IMR-90 (cell line): ENCODE measurements around the gene OR56B1. TPM values are rescaled to one million over a fixed set of nuclear protein-coding genes. Genes with fewer than 3 reads are reported as not detected.

Experiments used
- ATAC-seq: fragments of 200-7000 bp; cut with Tn5 transposase; 2 replicates; pipeline ENCODE4 v1.9.1; 2020; ENCODE audit warnings: low read depth, mild to moderate bottlenecking, moderate library complexity
- BruUV-seq: library from RNA; stranded (reverse); fragments of 400-500 nt; replicated peaks from 2 replicates; lab custom pipeline; 2021; lab: Mats Ljungman, UMichigan
- CTCF ChIA-PET: fragments of 300-600 bp; formaldehyde crosslinking; extraction: SDS; loops from one replicate; lab custom pipeline; 2021; ENCODE audit warnings: antibody characterized with exemption; lab: Yijun Ruan, JAX
- POLR2A ChIA-PET: fragments of 300-600 bp; sonication (Branson Sonifier 250); formaldehyde crosslinking; loops from one replicate; lab custom pipeline; 2022; ENCODE audit warnings: antibody characterized with exemption; ENCODE audit not compliant: unreplicated experiment; lab: Charles Lee
- DNase-seq: peaks from one replicate; pipeline ENCODE4 v3.0.0; 2013
- H2AFZ ChIP-seq: replicated peaks from 2 replicates; pipeline ENCODE3; 2013; ENCODE audit warnings: low read length, mild to moderate bottlenecking; ENCODE audit not compliant: poor library complexity
- H2AK5ac ChIP-seq: 2 replicates; pipeline ENCODE4 v1.6.1; 2013; ENCODE audit warnings: low read depth, low read length, inconsistent platforms
- H2AK9ac ChIP-seq: replicated peaks from 2 replicates; pipeline ENCODE3; 2013; ENCODE audit warnings: mild to moderate bottlenecking, low read depth, low read length, moderate library complexity; ENCODE audit not compliant: poor library complexity
- H2BK120ac ChIP-seq: 2 replicates; pipeline ENCODE4 v1.6.1; 2013; ENCODE audit warnings: low read depth, low read length, inconsistent platforms
- H2BK15ac ChIP-seq: 3 replicates; pipeline ENCODE4 v1.6.1; 2013; ENCODE audit warnings: low read depth, low read length, inconsistent platforms
- H2BK20ac ChIP-seq: 2 replicates; pipeline ENCODE4 v1.6.1; 2013; ENCODE audit warnings: low read depth, mild to moderate bottlenecking, inconsistent platforms, low read length, moderate library complexity
- H2BK5ac ChIP-seq: 2 replicates; pipeline ENCODE4 v1.6.1; 2013; ENCODE audit warnings: mild to moderate bottlenecking, low read depth, low read length, inconsistent platforms; ENCODE audit not compliant: poor library complexity, severe bottlenecking
- H3K14ac ChIP-seq: replicated peaks from 2 replicates; pipeline ENCODE4 v1.6.1; 2013; ENCODE audit warnings: low read depth, low read length, inconsistent platforms
- H3K18ac ChIP-seq: 2 replicates; pipeline ENCODE4 v1.6.1; 2013; ENCODE audit warnings: low read depth, low read length, control low read depth
- H3K23ac ChIP-seq: 2 replicates; pipeline ENCODE4 v1.6.1; 2013; ENCODE audit warnings: low read depth, low read length, inconsistent platforms
- H3K27ac ChIP-seq: 2 replicates; pipeline ENCODE4 v1.5.1; 2013; ENCODE audit warnings: mild to moderate bottlenecking, control low read depth, low read length; ENCODE audit not compliant: insufficient read depth
- H3K27me3 ChIP-seq: 2 replicates; pipeline ENCODE4 v1.6.1; 2013; ENCODE audit warnings: low read length; ENCODE audit not compliant: control insufficient read depth, insufficient read depth
- H3K36me3 ChIP-seq: 2 replicates; pipeline ENCODE4 v1.6.1; 2013; ENCODE audit warnings: low read length, mixed read lengths; ENCODE audit not compliant: control insufficient read depth, insufficient read depth
- H3K4ac ChIP-seq: 2 replicates; pipeline ENCODE4 v1.6.1; 2013; ENCODE audit warnings: low read depth, low read length, inconsistent platforms
- H3K4me1 ChIP-seq: 2 replicates; pipeline ENCODE4 v1.6.1; 2013; ENCODE audit warnings: low read length, mixed read lengths; ENCODE audit not compliant: control insufficient read depth, insufficient read depth
- H3K4me2 ChIP-seq: 2 replicates; pipeline ENCODE4 v1.6.1; 2013; ENCODE audit warnings: low read depth, mild to moderate bottlenecking, control low read depth, low read length, moderate library complexity
- H3K4me3 ChIP-seq: 2 replicates; pipeline ENCODE4 v1.5.1; 2013; ENCODE audit warnings: low read depth, mild to moderate bottlenecking, control low read depth, low read length, moderate library complexity; ENCODE audit not compliant: insufficient read depth
- H3K56ac ChIP-seq: 2 replicates; pipeline ENCODE4 v1.6.1; 2013; ENCODE audit warnings: low read length, inconsistent platforms; ENCODE audit not compliant: insufficient read depth; ENCODE audit errors: extremely low read depth
- H3K79me1 ChIP-seq, 2 experiments: 2 replicates each; pipeline ENCODE4 v1.6.1; 2013; ENCODE audit warnings: low read length in 2 of 2, inconsistent platforms in 1 of 2, low read depth in 1 of 2
- H3K9ac ChIP-seq: 2 replicates; pipeline ENCODE4 v1.6.1; 2013; ENCODE audit warnings: low read depth, low read length, control low read depth
- H3K9me1 ChIP-seq: 2 replicates; pipeline ENCODE4 v1.6.1; 2013; ENCODE audit warnings: low read length, inconsistent platforms; ENCODE audit not compliant: insufficient read depth
- H3K9me3 ChIP-seq: 2 replicates; pipeline ENCODE4 v1.6.1; 2013; ENCODE audit warnings: low read length; ENCODE audit not compliant: control insufficient read depth, insufficient read depth
- H4K20me1 ChIP-seq: 2 replicates; pipeline ENCODE4 v1.6.1; 2013; ENCODE audit warnings: low read length, inconsistent platforms; ENCODE audit not compliant: insufficient read depth
- H4K5ac ChIP-seq: 2 replicates; pipeline ENCODE4 v1.6.1; 2013; ENCODE audit warnings: mild to moderate bottlenecking, low read depth, low read length, control low read depth
- H4K8ac ChIP-seq, 2 experiments: 2 replicates each; pipeline ENCODE4 v1.6.1; 2013; ENCODE audit warnings: low read depth in 2 of 2, low read length in 2 of 2, control low read depth in 1 of 2, inconsistent platforms in 1 of 2
- H4K91ac ChIP-seq: 2 replicates; pipeline ENCODE4 v1.6.1; 2013; ENCODE audit warnings: low read depth, low read length, inconsistent platforms; ENCODE audit not compliant: insufficient read depth
- BHLHE40 ChIP-seq: fragments of 150-350 bp; IDR thresholded peaks from 2 replicates; pipeline ENCODE4 v1.6.1; 2016; ENCODE audit warnings: mild to moderate bottlenecking, low read depth, low read length
- CEBPB ChIP-seq: IDR thresholded peaks from 2 replicates; pipeline ENCODE4 v1.6.1; 2012; ENCODE audit warnings: low read depth, low read length, improper control_type of control experiment
- CHD1 ChIP-seq: IDR thresholded peaks from 2 replicates; pipeline ENCODE4 v1.6.1; 2012; ENCODE audit warnings: low read depth, low read length, improper control_type of control experiment
- ELK1 ChIP-seq: fragments of 150-350 bp; IDR thresholded peaks from 2 replicates; pipeline ENCODE4 v1.6.1; 2016; ENCODE audit warnings: low read depth, mild to moderate bottlenecking, low read length, moderate library complexity, borderline replicate concordance
- FOS ChIP-seq: fragments of 150-350 bp; IDR thresholded peaks from 2 replicates; pipeline ENCODE4 v1.6.1; 2016; ENCODE audit warnings: low read depth, low read length
- MAFK ChIP-seq: IDR thresholded peaks from 2 replicates; pipeline ENCODE4 v1.6.1; 2012; ENCODE audit warnings: low read depth, low read length, improper control_type of control experiment
- MAZ ChIP-seq: IDR thresholded peaks from 2 replicates; pipeline ENCODE4 v1.6.1; 2012; ENCODE audit warnings: low read depth, mild to moderate bottlenecking, low read length, improper control_type of control experiment, moderate library complexity, borderline replicate concordance
- MXI1 ChIP-seq: IDR thresholded peaks from 2 replicates; pipeline ENCODE4 v1.6.1; 2012; ENCODE audit warnings: low read depth, mild to moderate bottlenecking, low read length, moderate library complexity, borderline replicate concordance
- NFE2L2 ChIP-seq: fragments of 150-350 bp; IDR thresholded peaks from 2 replicates; pipeline ENCODE4 v1.6.1; 2016; ENCODE audit warnings: low read depth, mild to moderate bottlenecking, low read length
- POLR2A ChIP-seq: IDR thresholded peaks from 2 replicates; pipeline ENCODE4 v1.6.1; 2012; ENCODE audit warnings: mild to moderate bottlenecking, low read depth, low read length
- RAD21 ChIP-seq: IDR thresholded peaks from 2 replicates; pipeline ENCODE4 v1.6.1; 2012; ENCODE audit warnings: low read length, improper control_type of control experiment
- RCOR1 ChIP-seq: IDR thresholded peaks from 2 replicates; pipeline ENCODE4 v1.6.1; 2012; ENCODE audit warnings: mild to moderate bottlenecking, low read length, improper control_type of control experiment; ENCODE audit not compliant: insufficient replicate concordance
- RFX5 ChIP-seq: IDR thresholded peaks from 2 replicates; pipeline ENCODE4 v1.8.0; 2012; ENCODE audit warnings: low read depth, mild to moderate bottlenecking, low read length, moderate library complexity
- SMC3 ChIP-seq: fragments of 150-350 bp; IDR thresholded peaks from 2 replicates; pipeline ENCODE4 v1.6.1; 2016; ENCODE audit warnings: low read depth, mild to moderate bottlenecking, antibody characterized with exemption, low read length, moderate library complexity
- WGBS, 2 experiments: methylation state at CpG; one replicate each; pipeline versions ENCODE4 v1.1.5 to v1.1.7; 2013; ENCODE audit warnings: missing lambda C conversion rate in 2 of 2; ENCODE audit not compliant: insufficient read length in 1 of 2; ENCODE audit errors: extremely low coverage in 2 of 2; 5-methylcytosine and 5-hydroxymethylcytosine counted together
- dilution Hi-C: fragments of 300-500 bp; cut with HindIII; formaldehyde crosslinking; loops from one replicate; pipeline ENCODE4 v1.14.3; 2018; ENCODE audit warnings: low sequenced_read_pairs; ENCODE audit not compliant: unreplicated experiment
- in situ Hi-C: fragments of 300-500 bp; cut with MboI; formaldehyde crosslinking; loops from 3 replicates; pipeline ENCODE4 v1.14.3; 2019; ENCODE audit warnings: low sequenced_read_pairs, inconsistent platforms, mixed read lengths
- intact Hi-C: fragments of 100-400 bp; cut with micrococcal nuclease; formaldehyde crosslinking; loops from 2 replicates; pipeline ENCODE4 v1.10.0; 2022
- polyA plus RNA-seq, 3 experiments: library from polyadenylated mRNA; depleted of rRNA; stranded (reverse); fragments of >200 nt; gene quantifications; 2 replicates each; pipeline ENCODE4 v1.2.3, GENCODE V29; 2012; ENCODE audit warnings: low replicate concordance in 1 of 3
- total RNA-seq: library from RNA; depleted of rRNA; stranded (reverse); fragments of >200 nt; gene quantifications from 2 replicates; pipeline ENCODE4 v1.2.3, GENCODE V29; 2012
- TF ChIP-seq, protein P1 (sequence below): conservative IDR thresholded peaks from 2 replicates; pipeline ENCODE4 v1.5.1; 2012; ENCODE audit warnings: mild to moderate bottlenecking, low read depth, low read length, improper control_type of control experiment
- TF ChIP-seq, protein P2 (sequence below): fragments of 150-350 bp; IDR thresholded peaks from 2 replicates; pipeline ENCODE4 v1.6.1; 2017; ENCODE audit warnings: mild to moderate bottlenecking, antibody characterized with exemption, low read length, low read depth

The OR56B1 gene
- total and polyA plus RNA-seq, 2 of the 4 experiments (the other 2 are of a cell fraction), result not detected

GRCh38 chr11:5694642-5695041 is 41.6 kb upstream of the OR56B1 start:
- H3K23ac ChIP-seq, result no peak overlapping the region
- no peak overlapping the region for H3K4ac ChIP-seq
- H3K56ac ChIP-seq, result no peak overlapping the region
- no peak overlapping the region for H2BK5ac ChIP-seq
- H3K4me2 ChIP-seq, result no peak overlapping the region
- H4K5ac ChIP-seq, result no peak overlapping the region
- H3K18ac ChIP-seq, result no peak overlapping the region
- ATAC-seq (no peak), DNase-seq (no peak)
- peaks cover 13 to 25% of the 10 kb centered on the region in 2 experiments for H3K79me1 ChIP-seq
- no peaks in the 10 kb centered on the region for H3K9me3 ChIP-seq
- no CpG with 5 or more reads among the region's 1 CpG for WGBS, 2 experiments
- ChIA-PET POLR2A (no interaction called here), CTCF (interaction anchor here (0.5 to 2.2 kb wide), 2 partner anchors 9 to 33 kb away, joined by 4 to 12 read pairs; partner anchors contain the start of gene TRIM5)
- in situ Hi-C loops, result loop anchor here (25.0 kb wide), 1 partner anchor 668 kb away; no protein-coding TSS in a partner anchor
- H3K27ac ChIP-seq, result no peak overlapping the region
- H4K8ac ChIP-seq, result no peak overlapping the region
- dilution Hi-C loops, result no loop called here
- TF ChIP-seq NFE2L2, result no peak
- TF ChIP-seq BHLHE40, result no peak
- TF ChIP-seq FOS, result no peak
- no peak for TF ChIP-seq MAFK
- TF ChIP-seq MAZ, result no peak
- TF ChIP-seq RCOR1, result no peak
- no peak for TF ChIP-seq RAD21
- TF ChIP-seq, protein P1, sequence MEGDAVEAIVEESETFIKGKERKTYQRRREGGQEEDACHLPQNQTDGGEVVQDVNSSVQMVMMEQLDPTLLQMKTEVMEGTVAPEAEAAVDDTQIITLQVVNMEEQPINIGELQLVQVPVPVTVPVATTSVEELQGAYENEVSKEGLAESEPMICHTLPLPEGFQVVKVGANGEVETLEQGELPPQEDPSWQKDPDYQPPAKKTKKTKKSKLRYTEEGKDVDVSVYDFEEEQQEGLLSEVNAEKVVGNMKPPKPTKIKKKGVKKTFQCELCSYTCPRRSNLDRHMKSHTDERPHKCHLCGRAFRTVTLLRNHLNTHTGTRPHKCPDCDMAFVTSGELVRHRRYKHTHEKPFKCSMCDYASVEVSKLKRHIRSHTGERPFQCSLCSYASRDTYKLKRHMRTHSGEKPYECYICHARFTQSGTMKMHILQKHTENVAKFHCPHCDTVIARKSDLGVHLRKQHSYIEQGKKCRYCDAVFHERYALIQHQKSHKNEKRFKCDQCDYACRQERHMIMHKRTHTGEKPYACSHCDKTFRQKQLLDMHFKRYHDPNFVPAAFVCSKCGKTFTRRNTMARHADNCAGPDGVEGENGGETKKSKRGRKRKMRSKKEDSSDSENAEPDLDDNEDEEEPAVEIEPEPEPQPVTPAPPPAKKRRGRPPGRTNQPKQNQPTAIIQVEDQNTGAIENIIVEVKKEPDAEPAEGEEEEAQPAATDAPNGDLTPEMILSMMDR, result no peak
- no peak for TF ChIP-seq MXI1
- no peak for TF ChIP-seq POLR2A
- TF ChIP-seq, protein P2, sequence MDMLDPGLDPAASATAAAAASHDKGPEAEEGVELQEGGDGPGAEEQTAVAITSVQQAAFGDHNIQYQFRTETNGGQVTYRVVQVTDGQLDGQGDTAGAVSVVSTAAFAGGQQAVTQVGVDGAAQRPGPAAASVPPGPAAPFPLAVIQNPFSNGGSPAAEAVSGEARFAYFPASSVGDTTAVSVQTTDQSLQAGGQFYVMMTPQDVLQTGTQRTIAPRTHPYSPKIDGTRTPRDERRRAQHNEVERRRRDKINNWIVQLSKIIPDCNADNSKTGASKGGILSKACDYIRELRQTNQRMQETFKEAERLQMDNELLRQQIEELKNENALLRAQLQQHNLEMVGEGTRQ, result no peak
- TF ChIP-seq CHD1, result no peak
- TF ChIP-seq CEBPB, result no peak
- TF ChIP-seq SMC3, result no peak
- TF ChIP-seq ELK1, result no peak
- no peak for TF ChIP-seq RFX5
- H2BK120ac ChIP-seq, result no peak overlapping the region
- no peaks in the 10 kb centered on the region for H4K20me1 ChIP-seq
- H4K91ac ChIP-seq, result no peak overlapping the region
- no peak overlapping the region for H2BK15ac ChIP-seq
- H2AK9ac ChIP-seq, result no peak overlapping the region
- H2AK5ac ChIP-seq, result no peak overlapping the region
- intact Hi-C loops, result no loop called here
- peaks cover 19% of the 10 kb centered on the region for H3K36me3 ChIP-seq
- H3K27me3 ChIP-seq, result no peaks in the 10 kb centered on the region
- H3K4me1 ChIP-seq, result peaks cover 5% of the 10 kb centered on the region
- no TSS peak for BruUV-seq
- H2AFZ ChIP-seq, result no peak overlapping the region
- peaks cover 4% of the 10 kb centered on the region for H3K9me1 ChIP-seq
- no peak overlapping the region for H3K14ac ChIP-seq
- H2BK20ac ChIP-seq, result no peak overlapping the region
- no peak overlapping the region for H3K4me3 ChIP-seq
- H3K9ac ChIP-seq, result no peak overlapping the region
